Activated CD8-positive, alpha-beta T cell treated with anti-CD3 and anti-CD28 coated beads, Interleukin-2, amount 10 ng/mL, durations not matched to agents 7 days and 5 days (primary cell): Measurements from ENCODE around the gene COPZ1. TPM values are rescaled to one million over a fixed set of nuclear protein-coding genes. Genes with fewer than 3 reads are reported as not detected.

Experiments used
- ATAC-seq: fragments of 150-1000 bp; cut with Tn5 transposase; one replicate; pipeline ENCODE4 v1.10.0; 2021; ENCODE audit warnings: moderate library complexity
- CTCF ChIA-PET: fragments of 350-600 bp; sonication (Branson Sonifier 250); formaldehyde crosslinking; loops from one replicate; lab custom pipeline; 2021; ENCODE audit warnings: antibody characterized with exemption; lab: Charles Lee
- POLR2A ChIA-PET: fragments of 350-600 bp; sonication (Branson Sonifier 250); formaldehyde crosslinking; loops from one replicate; lab custom pipeline; 2021; ENCODE audit warnings: antibody characterized with exemption; lab: Charles Lee
- DNase-seq: peaks from one replicate; pipeline ENCODE4 v3.0.0-alpha.2; 2020
- H3K27ac Mint-ChIP-seq: one replicate; pipeline ENCODE4 v1.8.0; 2021; ENCODE audit warnings: mild to moderate bottlenecking, mixed read lengths
- H3K27me3 Mint-ChIP-seq: one replicate; pipeline ENCODE4 v1.8.0; 2021; ENCODE audit warnings: low read depth, mixed read lengths
- H3K36me3 Mint-ChIP-seq: one replicate; pipeline ENCODE4 v1.8.0; 2021; ENCODE audit warnings: low read depth, mixed read lengths
- H3K4me1 Mint-ChIP-seq: one replicate; pipeline ENCODE4 v1.8.0; 2021; ENCODE audit warnings: low read depth, mixed read lengths
- H3K4me3 Mint-ChIP-seq: one replicate; pipeline ENCODE4 v1.8.0; 2021; ENCODE audit warnings: mild to moderate bottlenecking, mixed read lengths
- H3K9me3 Mint-ChIP-seq: one replicate; pipeline ENCODE4 v1.8.0; 2022; ENCODE audit warnings: mixed read lengths; ENCODE audit not compliant: insufficient read depth
- total RNA-seq, 2 experiments: library from RNA; stranded (reverse); gene quantifications; one replicate each; pipeline ENCODE4 v1.2.3, GENCODE V29; 2021

The COPZ1 gene
- total RNA-seq, 2 experiments from 2014 or later = 105 to 112 TPM

DNA sequence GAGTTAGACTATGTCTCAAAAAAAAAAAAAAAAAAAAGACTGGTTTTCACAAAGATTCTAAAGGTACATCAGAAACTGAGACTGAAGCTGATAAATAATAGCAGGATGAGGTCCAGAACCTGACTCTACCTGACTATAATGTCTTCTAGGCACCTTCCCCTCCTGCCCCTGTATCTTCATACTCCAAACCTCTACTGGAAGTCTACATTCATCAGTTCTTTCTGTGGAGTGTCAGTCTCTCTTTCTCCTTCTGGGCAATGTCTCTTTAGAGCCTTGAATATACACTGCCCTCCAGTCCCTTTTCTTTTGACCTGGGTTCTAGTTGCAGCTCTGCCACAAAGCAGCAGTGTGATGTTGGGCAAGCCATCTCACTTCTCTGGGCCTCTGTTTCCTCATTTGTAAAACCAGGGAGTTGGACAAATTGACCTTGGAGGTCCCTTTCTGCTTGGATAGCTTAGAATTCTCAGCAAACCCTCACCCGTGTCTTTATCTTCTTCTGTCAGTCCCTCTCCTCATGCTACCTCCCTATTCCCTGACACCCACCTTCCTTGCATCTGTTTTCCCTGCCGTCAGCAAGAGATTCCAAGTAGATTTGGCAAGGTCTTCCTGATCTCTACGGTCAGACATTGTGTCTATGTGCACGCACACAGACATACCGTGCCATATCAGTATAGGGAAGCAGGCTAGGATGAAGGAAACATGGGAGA is 28.4 kb upstream of the COPZ1 start:
- Mint-ChIP-seq H3K9me3 (no peaks in the 10 kb centered on the region), H3K36me3 (no peaks in the 10 kb centered on the region), H3K4me3 (no peak overlapping the region), H3K27me3 (peaks cover 40% of the 10 kb centered on the region), H3K4me1 (peaks cover 21% of the 10 kb centered on the region), H3K27ac (peak overlapping the region; percentile 13)
- ATAC-seq = no peak
- ChIA-PET CTCF (interaction anchor here (0.7 to 6.7 kb wide), 9 partner anchors 12 to 103 kb away, joined by 3 to 77 read pairs (median 33); partner anchors contain the start of gene COPZ1), POLR2A (no interaction called here)
- no peak for DNase-seq

- CTCF ChIA-PET = interaction anchor here (0.9 to 2.8 kb wide), 12 partner anchors 12 to 101 kb away, joined by 3 to 14 read pairs (median 4); partner anchors contain the start of gene COPZ1
- DNase-seq (no peak), ATAC-seq (no peak)
- Mint-ChIP-seq H3K27ac (no peak overlapping the region), H3K27me3 (peaks cover 58% of the 10 kb centered on the region), H3K4me1 (peaks cover 28% of the 10 kb centered on the region), H3K9me3 (no peaks in the 10 kb centered on the region), H3K4me3 (no peak overlapping the region), H3K36me3 (no peaks in the 10 kb centered on the region)
- POLR2A ChIA-PET = no interaction called here
These were observed 26.0 kb upstream of the COPZ1 start for GRCh38 chr12:54298904-54299303.

GRCh38 chr12:54299515-54300224 is 25.3 kb upstream of the COPZ1 start:
- peaks cover 66% of the 10 kb centered on the region for H3K27me3 Mint-ChIP-seq
- peaks cover 36% of the 10 kb centered on the region for H3K4me1 Mint-ChIP-seq
- ChIA-PET CTCF (interaction anchor here (0.9 to 2.8 kb wide), 10 partner anchors 13 to 100 kb away, joined by 3 to 14 read pairs (median 5); partner anchors contain the start of gene COPZ1), POLR2A (interaction anchor here (0.6 to 0.9 kb wide), 2 partner anchors 16 to 20 kb away, joined by 3 to 4 read pairs; partner anchors contain the start of gene CBX5)
- no peak for DNase-seq
- no peak overlapping the region for H3K4me3 Mint-ChIP-seq
- H3K36me3 Mint-ChIP-seq = no peaks in the 10 kb centered on the region
- no peaks in the 10 kb centered on the region for H3K9me3 Mint-ChIP-seq
- no peak overlapping the region for H3K27ac Mint-ChIP-seq
- no peak for ATAC-seq

DNA sequence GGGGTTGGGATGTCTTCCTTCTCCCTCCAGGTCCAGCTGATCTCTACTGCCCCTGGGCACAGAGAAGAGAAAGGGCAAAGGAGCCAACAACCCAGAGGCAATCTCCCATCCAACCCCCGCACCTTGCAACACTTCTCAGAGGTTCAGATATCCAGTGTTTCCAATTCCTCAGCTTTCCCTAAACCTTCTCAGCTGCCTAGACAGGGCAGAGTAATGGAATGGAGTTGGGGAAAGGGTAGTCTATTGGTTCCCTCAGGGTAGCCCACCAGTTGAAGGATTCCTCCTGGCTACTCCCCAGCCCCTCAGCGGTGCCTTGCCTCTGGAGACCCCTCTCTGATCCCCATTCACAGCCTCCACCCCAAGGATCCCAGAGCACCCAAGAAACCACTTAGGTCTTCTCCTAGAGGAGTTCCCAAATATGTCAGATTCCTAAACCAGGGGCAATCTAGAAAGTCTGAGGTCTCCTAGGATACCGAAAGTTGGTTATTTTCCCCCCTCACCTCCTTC is 24.7 kb upstream of the COPZ1 start:
- no peak for ATAC-seq
- Mint-ChIP-seq H3K36me3 (no peaks in the 10 kb centered on the region), H3K27me3 (peaks cover 67% of the 10 kb centered on the region)

DNA sequence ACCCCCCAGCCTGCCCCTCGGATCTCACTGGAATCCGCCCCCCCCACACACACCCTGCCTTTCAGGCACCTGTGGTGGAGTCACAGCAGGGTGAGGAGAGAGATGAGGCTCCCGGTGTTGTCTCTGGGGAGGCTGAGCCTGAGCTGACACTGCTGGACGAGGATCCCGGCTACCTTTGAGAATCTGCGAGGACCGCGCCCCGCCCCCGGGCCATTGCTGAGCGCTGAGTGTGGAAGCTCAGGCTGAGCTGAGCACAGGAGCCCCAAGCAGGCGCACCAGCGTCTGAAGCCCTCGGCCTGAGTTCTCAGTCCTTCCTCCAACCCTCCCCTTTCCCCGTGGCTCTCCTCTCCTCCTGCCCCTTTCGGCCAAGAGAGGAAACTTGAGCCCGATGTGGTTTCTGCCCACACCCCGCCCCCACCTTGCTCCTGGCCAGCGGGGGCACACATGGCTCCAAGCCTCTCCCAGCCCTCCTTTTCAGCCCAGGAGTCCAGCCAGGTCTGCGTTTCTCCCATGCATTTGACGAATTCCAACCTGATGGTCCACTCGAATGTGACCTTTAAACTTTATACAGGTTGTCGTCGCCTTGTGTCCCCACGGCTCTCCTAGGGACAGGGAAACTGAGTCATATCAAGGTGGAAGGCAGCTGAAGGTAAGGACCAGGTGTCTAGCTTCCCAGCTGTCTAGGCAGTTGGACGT is 24.1 kb upstream of the COPZ1 start, which contains the start of gene NFE2:
Gene NFE2 (minus strand): TSS at position 284 of the 696 bp plus-strand sequence. CDS start 5,767 bp downstream, outside the sequence.
- CTCF ChIA-PET = interaction anchor here (2.0 to 2.8 kb wide), 4 partner anchors 24 to 79 kb away, joined by 6 to 14 read pairs (median 11); partner anchors contain the start of gene COPZ1
- Mint-ChIP-seq H3K4me1 (peaks cover 37% of the 10 kb centered on the region), H3K4me3 (no peak within 1 kb of the TSS), H3K9me3 (no peaks in the 10 kb centered on the region), H3K27ac (no peak within 1 kb of the TSS), H3K27me3 (peaks cover 67% of the 10 kb centered on the region), H3K36me3 (no peaks in the 10 kb centered on the region)
- peak; percentile 64 for ATAC-seq
- DNase-seq = peak; percentile 35
- POLR2A ChIA-PET = interaction anchor here (1.1 kb wide), 1 partner anchor 21 kb away, joined by 3 read pairs; the partner anchor contains the start of genes CBX5 and HNRNPA1

More for the DNA sequence above, 24.7 kb upstream of the COPZ1 start:
- Mint-ChIP-seq H3K4me1 (peaks cover 37% of the 10 kb centered on the region), H3K9me3 (no peaks in the 10 kb centered on the region), H3K4me3 (no peak overlapping the region), H3K27ac (no peak overlapping the region)
- DNase-seq = no peak
- ChIA-PET CTCF (interaction anchor here (1.2 to 2.8 kb wide), 6 partner anchors 24 to 84 kb away, joined by 3 to 14 read pairs (median 7); partner anchors contain the start of gene COPZ1), POLR2A (interaction anchor here (0.9 kb wide), 1 partner anchor 17 kb away, joined by 4 read pairs; no protein-coding TSS in a partner anchor)

- H3K4me1 Mint-ChIP-seq = peaks cover 37% of the 10 kb centered on the region
- DNase-seq (no peak), ATAC-seq (no peak)
- H3K4me3 Mint-ChIP-seq = no peak overlapping the region
- H3K27me3 Mint-ChIP-seq = peaks cover 66% of the 10 kb centered on the region
- H3K36me3 Mint-ChIP-seq = no peaks in the 10 kb centered on the region
- ChIA-PET POLR2A (interaction anchor here (1.1 kb wide), 1 partner anchor 21 kb away, joined by 3 read pairs; the partner anchor contains the start of genes CBX5 and HNRNPA1), CTCF (interaction anchor here (0.7 to 2.7 kb wide), 7 partner anchors 20 to 79 kb away, joined by 3 to 14 read pairs (median 4); partner anchors contain the start of gene COPZ1)
- no peak overlapping the region for H3K27ac Mint-ChIP-seq
- no peaks in the 10 kb centered on the region for H3K9me3 Mint-ChIP-seq
These were observed 23.4 kb upstream of the COPZ1 start for GRCh38 chr12:54301428-54302048.

GRCh38 chr12:54303640-54304039 is 21.3 kb upstream of the COPZ1 start:
- Mint-ChIP-seq H3K27me3 (peaks cover 56% of the 10 kb centered on the region), H3K9me3 (no peaks in the 10 kb centered on the region), H3K4me1 (peaks cover 44% of the 10 kb centered on the region), H3K27ac (no peak overlapping the region), H3K36me3 (no peaks in the 10 kb centered on the region), H3K4me3 (no peak overlapping the region)
- DNase-seq (no peak), ATAC-seq (no peak)
- ChIA-PET CTCF (interaction anchor here (0.6 kb wide), 1 partner anchor 9 kb away, joined by 4 read pairs; no protein-coding TSS in a partner anchor), POLR2A (no interaction called here)

DNA sequence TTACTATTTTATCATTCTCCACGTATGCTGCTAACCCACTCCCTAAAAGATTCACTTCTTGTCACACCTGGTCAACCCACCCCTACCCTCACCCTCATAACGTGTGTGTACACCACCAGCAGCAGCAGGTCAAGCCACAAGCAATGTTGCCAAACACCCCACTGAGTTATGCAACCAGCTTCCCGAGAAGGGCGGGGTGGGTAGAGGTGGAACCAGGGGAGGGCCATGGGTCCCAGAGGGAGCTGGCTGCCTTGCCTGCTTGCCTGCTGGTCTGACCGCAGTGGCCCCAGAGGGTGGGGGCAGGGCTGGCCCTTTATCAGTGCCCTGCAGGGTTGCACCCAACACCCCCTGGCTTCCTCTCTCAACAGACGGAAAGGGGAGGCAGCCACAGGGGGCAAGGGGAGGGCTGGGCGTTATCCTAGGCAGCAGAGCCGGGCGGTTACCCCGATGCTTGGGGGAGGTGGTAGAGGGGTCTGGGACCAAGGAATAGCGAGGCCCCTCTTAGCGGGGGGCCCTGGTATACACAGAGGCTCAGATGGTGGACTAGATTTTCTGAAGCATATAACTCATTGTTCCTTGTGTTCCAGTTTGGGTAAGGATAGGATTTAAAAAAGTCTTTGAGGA is 20.6 kb upstream of the COPZ1 start:
- CTCF ChIA-PET = interaction anchor here (0.6 to 3.5 kb wide), 2 partner anchors 9 to 10 kb away, joined by 4 to 17 read pairs; no protein-coding TSS in a partner anchor
- Mint-ChIP-seq H3K4me1 (peaks cover 44% of the 10 kb centered on the region), H3K36me3 (no peaks in the 10 kb centered on the region), H3K4me3 (no peak overlapping the region), H3K9me3 (no peaks in the 10 kb centered on the region), H3K27me3 (peaks cover 50% of the 10 kb centered on the region), H3K27ac (peak overlapping the region; percentile 20)
- DNase-seq = peak; percentile 34
- POLR2A ChIA-PET = no interaction called here
- ATAC-seq = peak; percentile 43

DNA sequence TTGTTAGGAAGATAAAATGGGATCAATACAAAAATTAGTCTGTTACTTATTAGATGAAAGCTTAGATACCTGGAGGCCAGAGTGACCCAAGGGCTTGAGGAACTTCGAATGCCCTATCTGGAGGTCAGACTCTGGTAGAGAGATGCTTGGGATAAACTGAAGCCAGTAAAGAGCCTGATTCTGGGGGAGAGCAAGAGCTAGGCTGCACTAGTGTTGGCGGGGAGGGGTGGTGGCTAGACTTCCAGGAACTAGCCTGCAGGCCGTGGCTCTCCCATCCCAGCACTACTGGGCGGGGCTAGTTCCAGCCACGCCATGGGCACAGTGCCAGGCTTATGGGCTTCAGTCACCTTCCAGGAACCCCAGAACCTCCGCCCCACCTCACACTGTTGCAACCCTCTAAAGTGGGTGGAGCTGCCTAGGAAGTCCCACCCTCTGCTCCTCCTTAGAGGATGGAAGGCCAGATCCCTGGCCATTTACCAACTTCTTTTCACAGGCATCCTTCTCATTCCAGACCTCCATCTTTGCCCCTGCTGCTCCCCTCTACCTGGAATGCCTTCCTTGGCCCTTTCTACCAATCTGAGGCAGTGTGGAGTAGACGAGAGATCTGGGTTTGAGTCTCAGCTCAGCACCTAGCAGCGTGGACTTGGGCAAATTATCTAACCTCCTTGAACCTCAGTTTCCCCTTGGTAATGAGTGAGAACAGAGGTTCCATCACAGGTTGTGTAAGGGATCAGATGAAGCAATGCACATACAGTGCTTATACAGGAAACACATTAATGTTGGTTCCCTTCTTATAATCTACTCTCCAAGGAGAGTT is 17.8 kb upstream of the COPZ1 start:
- peak; percentile 70 for ATAC-seq
- POLR2A ChIA-PET = interaction anchor here (0.6 to 1.2 kb wide), 2 partner anchors 21 to 27 kb away, joined by 3 to 6 read pairs; partner anchors contain the start of gene HNRNPA1
- Mint-ChIP-seq H3K4me3 (no peak overlapping the region), H3K4me1 (peaks cover 28% of the 10 kb centered on the region), H3K9me3 (no peaks in the 10 kb centered on the region), H3K36me3 (no peaks in the 10 kb centered on the region), H3K27me3 (peaks cover 25% of the 10 kb centered on the region), H3K27ac (no peak overlapping the region)
- CTCF ChIA-PET = interaction anchor here (0.7 to 3.5 kb wide), 9 partner anchors 13 to 92 kb away, joined by 3 to 20 read pairs (median 4); partner anchors contain the start of gene COPZ1
- DNase-seq = peak; percentile 50
